NCI-H2029 (cell line): Measurements from ENCODE around the gene SMURF1.
A peak's percentile ranks its signal among the peaks of the same experiment; 100 is the strongest.

Experiments
- DNase-seq: peaks from one replicate; lab custom pipeline; 2025; lab: John Stamatoyannopoulos, UW

SMURF1 gene

GRCh38 chr7:99029466-99030435 lies 114.2 kb downstream of the SMURF1 start:
- no peak for DNase-seq

- no peak for DNase-seq
These were observed 115.5 kb downstream of the SMURF1 start for GRCh38 chr7:99028261-99028973.

- no peak for DNase-seq
These were observed 116.1 kb downstream of the SMURF1 start for GRCh38 chr7:99027841-99028240.

GRCh38 chr7:99027241-99027640 lies 116.7 kb downstream of the SMURF1 start:
- no peak for DNase-seq

GRCh38 chr7:99024066-99024465 lies 119.8 kb downstream of the SMURF1 start:
- no peak for DNase-seq

GRCh38 chr7:99021941-99022560 lies 121.9 kb downstream of the SMURF1 start:
- DNase-seq: peak; percentile 10

- no peak for DNase-seq
These were observed 123.5 kb downstream of the SMURF1 start for GRCh38 chr7:99020413-99020715.

GRCh38 chr7:99019523-99020412 lies 124.1 kb downstream of the SMURF1 start:
- no peak for DNase-seq

GRCh38 chr7:99016196-99016595 lies 127.7 kb downstream of the SMURF1 start:
- no peak for DNase-seq

GRCh38 chr7:99014113-99014985 lies 129.6 kb downstream of the SMURF1 start:
- DNase-seq: no peak

GRCh38 chr7:99013266-99014112 lies 130.4 kb downstream of the SMURF1 start:
- no peak for DNase-seq

- no peak for DNase-seq
These were observed 131.2 kb downstream of the SMURF1 start for GRCh38 chr7:99012722-99013121.

GRCh38 chr7:99011706-99012404 lies 132.1 kb downstream of the SMURF1 start:
- no peak for DNase-seq

GRCh38 chr7:99011341-99011705 lies 132.6 kb downstream of the SMURF1 start:
- no peak for DNase-seq

- no peak for DNase-seq
These were observed 133.6 kb downstream of the SMURF1 start for GRCh38 chr7:99010281-99010680.

GRCh38 chr7:99008921-99009530 lies 134.9 kb downstream of the SMURF1 start:
- no peak for DNase-seq

GRCh38 chr7:99008181-99008631 lies 135.7 kb downstream of the SMURF1 start:
- DNase-seq: no peak

- DNase-seq: no peak
These were observed 137.0 kb downstream of the SMURF1 start for GRCh38 chr7:99006739-99007424.
